ENCODE results near the gene FBXW5.

Gene FBXW5

GRCh38 chr9:136960212-136960937, 15.8 kb upstream of the FBXW5 start:
- DNase-seq = no peak

DNA sequence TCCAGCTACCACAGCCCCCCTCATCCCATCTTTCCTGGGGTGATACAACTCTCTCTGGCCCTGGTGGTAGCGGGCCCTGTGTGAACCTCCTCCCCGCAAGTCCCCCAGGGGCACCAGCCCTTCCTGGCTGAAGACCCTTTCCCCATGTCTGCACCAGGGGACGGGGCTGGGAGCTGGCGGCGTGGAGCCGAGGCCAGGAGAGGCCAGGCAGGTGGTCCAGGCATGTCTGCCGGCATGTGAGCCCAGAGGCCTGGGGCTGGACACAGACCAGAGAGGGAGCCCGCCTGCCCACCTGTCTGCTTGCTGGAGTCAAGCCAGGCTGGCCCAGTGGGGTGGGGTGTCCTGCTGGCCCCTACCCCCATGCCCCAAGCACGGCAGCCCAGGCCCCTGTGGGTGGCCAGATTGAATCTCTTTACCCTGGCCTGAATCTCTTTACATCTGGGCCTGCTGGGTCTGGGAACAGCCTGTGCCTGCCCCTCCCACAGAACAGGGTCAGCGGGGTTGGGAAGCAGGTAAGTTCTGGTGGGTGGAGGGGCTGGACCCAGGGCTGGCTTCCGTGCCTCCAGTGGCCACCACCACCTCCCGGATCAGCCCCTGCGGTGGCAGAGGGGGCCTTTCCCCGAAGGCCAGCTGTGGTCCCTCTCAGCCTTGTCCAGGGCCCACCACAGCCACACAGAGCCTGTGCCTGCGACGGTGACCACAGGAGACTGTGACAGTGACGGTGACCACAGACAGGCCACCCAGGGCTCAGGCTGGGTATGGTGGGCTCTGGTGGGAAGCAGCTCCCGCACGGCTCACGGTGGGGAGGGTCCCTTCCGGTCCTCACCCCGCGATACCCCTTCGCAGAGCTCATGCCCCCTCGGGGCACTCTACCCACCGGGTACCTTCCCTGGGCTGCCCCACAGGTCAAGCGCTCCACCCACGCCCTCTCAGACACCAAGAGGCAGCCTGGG, 14.6 kb upstream of the FBXW5 start:
- no peak for DNase-seq

DNA sequence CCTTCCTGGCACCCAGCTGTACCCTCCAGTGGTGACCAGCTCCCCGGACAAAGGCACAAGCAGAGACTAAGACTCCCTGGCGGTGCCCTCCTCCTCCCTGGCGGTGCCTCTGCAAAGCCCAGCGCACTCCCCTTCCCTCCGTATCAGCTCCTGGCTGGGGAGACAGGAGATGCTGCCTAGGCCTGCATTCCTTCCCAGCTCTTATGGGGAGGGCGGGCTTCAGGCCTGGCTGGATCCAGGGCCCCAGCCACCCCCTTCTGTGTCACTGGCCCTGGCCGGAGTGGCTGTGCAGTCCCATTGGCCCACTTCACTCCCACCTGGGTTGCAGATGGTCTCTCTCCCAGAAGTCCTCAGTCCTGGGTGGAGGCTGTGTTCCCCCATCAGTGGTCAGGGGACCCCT, 13.9 kb upstream of the FBXW5 start:
- DNase-seq = no peak

- no peak for DNase-seq
Observed at GRCh38 chr9:136957901-136958300, 13.4 kb upstream of the FBXW5 start.

DNA sequence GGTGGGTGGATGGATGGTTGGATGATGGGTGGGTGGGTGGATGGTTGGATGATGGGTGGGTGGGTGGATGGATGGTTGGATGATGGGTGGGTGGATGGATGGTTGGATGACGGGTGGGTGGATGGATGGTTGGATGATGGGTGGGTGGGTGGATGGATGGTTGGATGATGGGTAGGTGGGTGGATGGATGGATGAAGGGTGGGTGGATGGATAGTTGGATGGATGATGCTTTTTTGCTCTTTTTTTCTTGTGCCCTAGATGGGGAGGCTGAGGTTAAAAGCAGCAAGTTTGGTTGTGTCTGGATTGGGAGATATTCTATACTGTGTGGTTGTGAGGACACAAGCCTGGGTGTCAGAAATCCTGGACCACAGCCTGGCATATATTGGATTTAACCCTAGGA, 12.9 kb upstream of the FBXW5 start:
- no peak for DNase-seq

DNA sequence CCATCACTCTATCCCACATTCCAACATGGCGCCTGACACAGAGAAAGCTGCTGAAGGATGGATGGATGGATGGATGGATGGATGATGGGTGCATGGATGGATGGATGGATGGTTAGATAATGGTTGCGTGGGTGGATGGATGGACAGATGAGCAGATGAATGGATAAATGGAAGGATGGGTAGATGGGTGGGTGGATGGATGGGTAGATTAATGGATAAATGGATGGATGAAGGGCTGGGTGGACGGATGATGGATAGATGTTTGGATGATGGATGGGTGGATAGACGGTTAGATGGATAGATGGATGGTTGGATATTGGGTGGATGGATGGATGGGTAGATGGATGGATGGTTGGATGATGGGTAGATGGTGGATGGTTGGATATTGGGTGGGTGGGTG, 12.1 kb upstream of the FBXW5 start:
- DNase-seq = no peak

GRCh38 chr9:136955943-136956335, 11.4 kb upstream of the FBXW5 start:
- DNase-seq = no peak

GRCh38 chr9:136955202-136955942, 10.8 kb upstream of the FBXW5 start:
- no peak for DNase-seq

DNA sequence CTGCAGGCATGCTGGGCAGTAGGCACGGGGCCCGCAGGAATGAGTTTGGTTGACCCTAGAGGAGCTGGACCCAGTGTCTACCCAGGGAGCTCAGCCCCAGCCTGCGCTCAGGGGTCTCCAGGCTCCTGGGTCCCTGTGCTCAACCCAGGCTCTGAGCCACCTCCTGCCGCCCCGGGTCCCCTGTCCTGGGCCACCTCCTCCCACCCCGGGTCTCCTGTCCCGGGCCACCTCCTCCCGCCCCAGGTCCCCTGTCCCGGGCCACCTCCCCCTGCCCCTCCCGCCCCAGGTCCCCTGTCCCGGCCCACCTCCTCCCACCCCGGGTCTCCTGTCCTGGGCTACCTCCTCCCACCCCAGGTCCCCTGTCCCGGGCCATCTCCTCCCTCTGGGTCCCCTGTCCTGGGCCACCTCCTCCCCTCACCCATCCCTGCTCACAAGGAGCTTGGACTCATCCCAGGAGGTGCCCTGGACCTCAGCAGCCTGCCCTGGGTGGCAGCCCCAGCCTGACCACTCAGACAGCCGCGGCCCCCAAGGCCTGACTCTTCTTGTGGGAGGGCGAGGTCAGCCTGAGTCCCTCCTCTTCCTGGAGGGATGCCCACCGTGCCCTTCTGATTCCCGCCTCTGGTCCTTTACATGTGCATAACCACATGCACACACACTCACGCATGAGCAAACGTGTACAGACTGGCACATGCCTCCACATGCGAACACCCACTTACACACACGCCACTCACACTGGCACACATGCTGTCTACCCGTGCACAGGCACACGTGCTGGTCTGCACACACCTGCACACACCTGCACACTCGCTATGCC, 9.9 kb upstream of the FBXW5 start:
- no peak for DNase-seq

- DNase-seq = no peak
Observed at GRCh38 chr9:136953771-136954269, 9.3 kb upstream of the FBXW5 start.

- no peak for DNase-seq
Observed at GRCh38 chr9:136952876-136953770, 8.6 kb upstream of the FBXW5 start.

DNA sequence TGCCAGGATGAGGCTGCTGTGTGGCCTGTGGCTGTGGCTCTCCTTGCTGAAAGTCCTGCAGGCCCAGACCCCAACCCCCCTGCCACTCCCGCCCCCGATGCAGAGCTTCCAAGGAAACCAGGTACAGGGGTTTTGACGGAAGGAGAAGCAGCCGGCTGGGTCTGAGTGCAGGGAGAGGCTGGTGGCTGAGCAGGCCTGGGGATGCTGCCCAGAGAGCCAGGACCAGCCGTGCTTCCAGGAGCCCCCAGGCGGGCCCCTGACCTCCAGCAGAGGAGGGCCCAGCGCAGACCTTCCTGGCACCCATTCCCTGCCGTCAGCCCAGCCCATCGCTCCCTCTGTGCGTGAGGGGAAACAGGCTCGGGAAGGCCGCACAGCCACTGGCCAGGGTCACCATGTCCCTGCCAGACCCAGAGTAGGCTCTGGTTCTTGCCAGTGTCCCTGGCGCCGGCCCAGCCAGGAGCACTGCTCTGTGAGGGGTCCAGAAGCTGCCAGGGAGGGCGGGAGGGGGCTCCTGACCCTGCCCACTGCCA, 7.8 kb upstream of the FBXW5 start:
- no peak for DNase-seq

- no peak for DNase-seq
Observed at GRCh38 chr9:136951541-136952320, 7.2 kb upstream of the FBXW5 start, which contains the start of gene LCN12. LCN12 (plus strand) TSS chr9:136952273; CDS start chr9:136952328, 55 bp downstream.

GRCh38 chr9:136950656-136951276, 6.2 kb upstream of the FBXW5 start:
- no peak for DNase-seq

DNA sequence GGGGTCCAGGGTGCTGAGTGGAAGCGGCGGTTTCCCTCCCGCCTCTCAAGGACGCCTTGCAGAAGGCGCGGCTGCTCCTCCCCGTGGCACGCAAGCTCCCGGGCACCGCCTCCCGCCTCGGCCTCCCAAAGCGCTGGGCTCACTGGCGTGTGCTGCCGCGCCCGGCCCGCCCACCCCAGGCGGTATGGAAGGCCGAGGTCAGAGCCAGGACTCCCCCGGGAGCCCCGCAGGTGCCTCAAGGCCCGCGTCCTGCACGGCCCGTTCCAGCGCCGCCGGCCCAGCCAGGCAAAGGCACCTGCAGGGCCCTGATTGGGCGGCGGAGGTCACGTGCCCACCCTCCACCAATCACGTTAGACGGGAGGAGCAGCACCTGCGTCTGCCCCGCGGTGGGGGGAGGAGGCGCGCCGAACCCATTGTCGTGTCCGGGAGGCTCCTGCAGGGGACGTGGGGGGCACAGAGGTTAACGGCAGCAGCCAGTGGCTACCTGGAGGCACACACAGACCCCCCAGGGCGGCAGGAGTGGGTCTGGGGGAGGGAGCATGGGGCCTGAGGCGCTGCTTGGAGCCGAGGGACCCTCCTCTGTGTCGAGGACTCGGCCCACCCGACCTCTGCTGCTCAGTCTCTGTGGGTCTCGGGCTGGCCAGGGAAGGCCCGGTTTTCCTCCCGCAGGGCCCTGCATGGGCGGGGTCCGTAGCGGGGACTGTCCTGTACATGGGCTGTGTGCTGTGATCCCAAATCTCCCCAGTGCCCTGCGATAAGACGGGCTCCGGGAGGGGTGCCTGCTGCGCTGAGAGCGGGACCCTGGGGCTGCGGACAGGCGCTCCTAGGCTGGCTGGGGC, 5.5 kb upstream of the FBXW5 start:
- peak; percentile 98 for DNase-seq

DNA sequence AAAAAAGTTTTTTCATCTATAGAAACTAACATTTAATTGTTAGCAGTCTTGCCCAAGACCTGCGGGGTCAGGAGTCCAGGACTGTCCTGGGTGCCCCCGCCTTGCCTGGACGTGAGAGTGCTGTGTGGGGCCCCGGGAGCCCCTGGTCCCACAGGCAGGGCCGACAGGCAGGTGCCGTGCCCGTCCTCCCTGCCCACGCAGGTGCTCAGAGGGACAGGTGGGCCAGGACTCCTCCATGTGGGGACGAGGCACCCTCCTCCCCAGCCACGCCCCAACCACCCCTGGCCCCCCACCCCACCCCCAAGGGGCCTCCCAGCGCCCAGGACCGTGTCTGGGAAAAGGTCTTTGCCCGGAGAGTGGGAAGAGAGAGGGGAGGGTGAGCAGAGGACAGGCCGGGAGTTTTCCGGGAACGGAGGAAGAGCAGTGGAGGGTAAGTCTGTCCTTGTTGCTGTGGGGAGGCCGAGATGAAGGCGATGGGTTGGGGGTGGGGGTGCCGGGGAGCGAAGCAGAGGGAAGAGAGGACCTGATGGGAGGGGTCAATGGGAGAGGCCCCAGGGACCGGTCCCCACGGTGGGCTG, 4.8 kb upstream of the FBXW5 start:
- no peak for DNase-seq

- no peak for DNase-seq
Observed at GRCh38 chr9:136947955-136948510, 3.5 kb upstream of the FBXW5 start.

Data from activated T-cell treated with anti-CD3 and anti-CD28 coated beads, Interleukin-2, amount 50 U/mL, for 48 hours (primary cell).